Measurements from ENCODE around the gene TXLNG.
"Not testable (repeated sequence)": the region's sequence is repeated elsewhere in the genome, so short reads cannot be mapped to it uniquely, and the experiment has no call there.

TXLNG gene

DNA sequence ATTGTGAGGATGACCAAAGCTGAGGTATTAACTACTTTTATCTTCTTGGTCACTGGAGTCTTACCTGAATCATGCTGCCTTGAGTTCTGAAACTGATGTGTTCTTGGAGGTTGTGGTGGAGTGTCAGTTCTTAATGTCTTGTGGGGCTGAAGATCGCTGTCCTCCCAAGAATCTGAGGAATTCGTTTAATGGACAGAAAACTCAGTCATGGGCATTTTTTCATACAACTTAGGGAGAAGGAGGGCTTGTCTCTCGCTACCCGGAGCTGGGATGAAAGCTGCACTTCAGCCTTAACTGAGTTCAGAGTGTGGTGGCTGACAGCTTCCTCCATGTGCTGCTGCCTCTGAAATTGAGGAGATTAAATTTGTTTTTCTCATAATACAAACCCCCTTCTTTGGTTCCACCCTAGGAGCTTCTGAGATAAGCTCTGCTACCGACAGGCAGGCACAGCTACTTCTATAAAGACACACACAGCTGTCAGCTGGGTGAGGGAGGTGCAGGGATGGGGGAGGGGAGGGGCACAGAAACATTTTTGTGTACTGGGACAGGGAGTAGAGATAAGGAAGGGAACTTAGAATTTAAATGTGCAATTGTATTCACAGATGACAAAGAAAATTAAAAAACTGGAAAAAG is 53.1 kb downstream of the TXLNG start:
- no peak for DNase-seq (ENCODE audit: low spot score)

DNA sequence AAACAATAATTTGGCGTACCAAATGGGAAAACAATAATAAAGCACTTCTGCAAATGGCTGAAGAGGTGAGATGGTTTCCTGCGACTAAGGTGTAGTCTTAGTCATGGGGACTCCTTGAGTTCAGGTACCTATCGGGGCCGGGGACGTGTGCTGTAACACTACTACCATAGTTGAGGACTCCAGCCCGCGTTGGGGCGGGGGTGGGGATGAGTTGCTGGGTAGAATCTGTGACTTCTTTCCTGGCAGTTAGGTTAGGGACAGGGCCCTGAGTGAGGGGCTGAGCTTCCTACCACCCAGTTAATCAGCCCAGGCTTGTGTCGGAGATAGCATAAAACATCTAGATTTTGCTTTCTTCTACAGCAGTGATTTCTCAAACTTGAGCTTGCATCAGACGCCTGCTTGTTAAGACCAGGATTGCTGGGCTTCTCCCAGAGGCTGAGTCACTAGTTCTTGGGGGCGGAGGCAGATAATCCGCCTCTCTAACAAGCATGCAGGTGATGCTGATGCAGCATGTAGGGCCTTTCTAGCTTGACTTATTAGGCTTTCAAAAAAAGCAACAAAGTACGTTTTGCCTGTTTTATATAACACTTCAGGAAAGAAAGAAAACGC is 53.7 kb downstream of the TXLNG start:
- peak; percentile 53 for DNase-seq (ENCODE audit: low spot score)

DNA sequence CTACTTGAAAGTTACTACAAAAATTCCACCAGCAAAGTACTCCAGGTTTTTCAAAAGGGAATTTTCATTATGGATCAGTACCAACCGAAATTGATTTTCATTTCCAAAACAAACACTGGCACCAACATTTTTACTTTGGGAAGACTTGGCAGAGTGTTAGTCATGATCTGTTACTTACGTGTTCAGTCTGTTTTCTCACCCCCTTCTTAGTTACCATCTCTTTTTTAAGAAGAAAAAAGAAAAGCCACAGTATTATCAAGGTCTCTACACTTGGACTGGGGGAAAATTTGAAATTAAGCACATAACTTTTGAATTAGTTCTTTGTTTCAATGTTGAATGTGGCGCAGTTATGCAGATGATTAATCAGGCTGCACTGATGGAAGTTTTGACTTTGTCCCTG is 56.4 kb downstream of the TXLNG start:
- DNase-seq (ENCODE audit: low spot score): no peak

DNA sequence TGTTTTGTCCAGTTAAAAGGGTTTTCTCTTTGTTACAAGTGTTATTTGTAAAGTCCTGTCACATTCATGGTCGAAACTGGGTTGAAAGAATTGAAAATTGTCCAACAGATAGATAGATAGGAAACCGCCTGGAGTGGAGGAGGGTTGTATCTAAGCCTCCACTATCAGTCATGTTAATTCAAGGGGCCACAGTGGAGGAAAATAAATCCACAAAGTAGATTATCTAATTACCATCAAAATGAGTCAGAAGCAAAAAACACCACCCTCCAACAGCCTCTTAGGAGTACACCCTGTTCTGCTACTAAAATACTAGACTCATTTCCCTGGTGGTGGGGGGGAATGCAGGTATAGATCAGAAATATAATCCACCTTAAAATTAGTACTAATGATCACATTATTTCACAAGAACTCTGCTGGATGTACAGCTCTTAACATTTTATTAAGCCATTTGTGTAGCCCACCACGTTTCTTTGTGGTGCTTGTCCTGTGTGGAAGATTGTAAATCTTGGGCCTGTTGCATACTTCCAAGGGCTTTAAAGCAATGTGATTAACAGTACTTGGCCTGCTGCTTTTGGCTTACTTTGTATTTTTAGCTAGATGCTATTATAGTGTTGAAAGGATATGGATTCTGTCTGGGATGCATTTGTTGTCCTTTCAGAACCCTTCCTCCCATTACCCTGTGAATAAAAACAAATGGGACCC is 57.1 kb downstream of the TXLNG start:
- no peak for DNase-seq (ENCODE audit: low spot score)

DNA sequence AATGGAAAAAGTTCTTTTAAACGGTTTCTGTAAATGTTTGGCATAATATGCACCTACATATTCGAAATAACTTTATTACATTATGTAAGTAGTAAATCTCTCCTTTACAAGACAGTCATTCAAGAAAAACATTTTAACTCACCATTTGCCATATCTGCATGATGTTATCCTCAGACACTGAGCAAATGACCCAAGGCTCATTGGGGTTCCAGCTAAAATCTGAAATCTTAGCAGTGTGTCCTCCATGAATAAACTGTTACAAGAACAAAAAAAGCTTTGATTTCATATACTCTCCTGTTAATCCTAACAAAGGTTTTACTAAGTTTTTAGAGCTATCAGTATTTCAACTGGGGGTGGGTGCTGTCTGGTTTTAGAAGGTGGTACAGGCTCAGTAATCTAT is 59.4 kb downstream of the TXLNG start:
- no peak for DNase-seq (ENCODE audit: low spot score)

DNA sequence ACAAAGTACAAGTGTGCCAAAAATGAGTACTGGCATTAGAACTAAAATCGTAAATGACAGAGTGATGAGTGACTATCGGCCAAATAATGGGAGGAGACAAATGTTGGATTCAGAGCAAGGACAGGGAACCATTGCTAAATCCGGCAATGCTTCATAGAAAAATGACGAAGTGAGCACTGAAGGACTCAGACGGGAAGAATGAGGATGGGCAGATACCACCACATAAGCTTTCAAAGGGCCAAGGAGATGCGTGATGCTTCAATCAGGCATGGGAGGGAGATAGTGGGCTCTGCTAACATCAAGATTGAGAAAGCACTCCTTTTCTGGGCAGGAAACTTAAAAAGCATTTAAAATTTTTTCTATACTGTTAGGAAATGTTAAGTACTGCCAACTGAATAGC is 62.3 kb downstream of the TXLNG start:
- no peak for DNase-seq (ENCODE audit: low spot score)

DNA sequence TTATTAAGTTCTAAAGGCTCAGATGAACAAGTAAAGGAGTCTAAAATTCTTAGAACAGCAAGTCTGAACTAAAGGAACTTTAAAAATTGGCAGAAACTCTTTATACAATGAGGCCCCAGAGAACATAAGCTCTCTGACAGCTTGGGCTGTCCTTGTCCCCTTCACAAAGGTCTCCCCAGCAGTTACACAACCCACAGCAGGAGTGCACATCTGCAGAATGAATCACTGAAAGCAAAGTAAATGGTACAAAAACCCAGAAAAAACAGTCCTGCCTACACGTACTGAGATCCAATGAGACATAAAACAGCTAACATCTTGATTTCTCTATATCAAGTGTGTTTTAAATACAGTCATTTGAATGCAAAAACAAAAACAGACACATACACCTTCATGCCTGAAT is 65.2 kb downstream of the TXLNG start:
- no peak for DNase-seq (ENCODE audit: low spot score)

DNA sequence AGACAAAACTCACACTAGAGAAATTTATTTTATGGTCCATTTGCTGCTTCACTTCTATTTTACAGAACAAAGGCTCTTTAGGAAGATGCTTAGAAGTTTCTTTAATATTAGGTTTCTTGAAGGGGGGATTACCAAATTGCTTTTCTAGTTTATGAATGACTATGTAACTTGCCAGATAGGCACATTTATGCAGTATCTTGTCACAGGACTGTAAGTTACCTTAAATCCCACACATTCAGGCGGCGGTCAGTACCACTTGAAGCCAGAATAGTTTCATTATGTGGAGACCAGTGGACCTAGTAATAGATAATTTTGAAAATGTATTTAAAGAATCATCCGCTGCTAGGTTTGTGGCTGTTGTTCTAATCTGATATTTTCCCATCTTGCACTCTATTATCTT is 65.6 kb downstream of the TXLNG start:
- no peak for DNase-seq (ENCODE audit: low spot score)

DNA sequence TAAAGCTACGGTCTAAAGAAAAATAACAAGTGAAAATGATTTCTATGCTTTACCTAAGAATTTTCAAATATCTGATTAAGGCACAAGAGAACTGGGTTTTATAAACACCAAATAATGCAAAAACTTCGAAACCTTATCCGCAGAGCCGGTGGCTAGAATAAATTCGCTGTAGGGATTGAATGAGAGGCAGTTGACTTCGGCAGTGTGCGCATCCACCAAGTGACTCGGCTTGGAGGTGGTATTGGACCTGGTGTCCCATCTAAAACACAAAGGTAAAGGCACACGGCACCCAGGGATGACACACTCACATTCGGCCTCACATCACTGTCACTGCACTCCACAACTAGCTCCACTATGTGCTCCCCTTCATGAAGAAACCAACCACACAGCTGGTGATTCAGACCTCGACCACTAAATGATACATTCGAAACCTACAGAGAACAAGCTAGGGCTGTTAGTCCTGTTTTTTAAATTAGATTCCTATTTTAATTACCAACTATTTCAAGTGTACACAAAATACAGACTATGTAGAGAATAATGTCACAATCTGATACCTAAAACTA is 66.4 kb downstream of the TXLNG start:
- DNase-seq (ENCODE audit: low spot score): no peak

DNA sequence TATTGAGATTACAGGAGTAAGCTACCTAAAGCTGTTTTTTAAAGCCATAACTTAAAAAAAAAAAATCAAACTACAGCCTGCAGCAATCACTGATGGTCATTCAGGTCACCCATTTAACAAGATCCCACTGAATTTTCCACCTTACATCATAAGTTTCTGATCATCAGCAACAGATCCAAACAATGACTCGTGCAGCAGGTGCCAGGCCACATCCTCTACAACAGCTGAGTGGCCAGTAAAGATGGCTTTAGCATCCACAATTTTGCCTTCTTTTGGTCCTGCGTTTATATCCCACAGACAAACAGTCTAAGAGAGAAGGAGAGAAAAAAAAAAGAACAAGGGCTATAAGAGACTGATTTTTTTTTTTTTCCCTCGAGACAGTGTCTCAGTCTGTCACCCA is 67.3 kb downstream of the TXLNG start:
- DNase-seq (ENCODE audit: low spot score): no peak

DNA sequence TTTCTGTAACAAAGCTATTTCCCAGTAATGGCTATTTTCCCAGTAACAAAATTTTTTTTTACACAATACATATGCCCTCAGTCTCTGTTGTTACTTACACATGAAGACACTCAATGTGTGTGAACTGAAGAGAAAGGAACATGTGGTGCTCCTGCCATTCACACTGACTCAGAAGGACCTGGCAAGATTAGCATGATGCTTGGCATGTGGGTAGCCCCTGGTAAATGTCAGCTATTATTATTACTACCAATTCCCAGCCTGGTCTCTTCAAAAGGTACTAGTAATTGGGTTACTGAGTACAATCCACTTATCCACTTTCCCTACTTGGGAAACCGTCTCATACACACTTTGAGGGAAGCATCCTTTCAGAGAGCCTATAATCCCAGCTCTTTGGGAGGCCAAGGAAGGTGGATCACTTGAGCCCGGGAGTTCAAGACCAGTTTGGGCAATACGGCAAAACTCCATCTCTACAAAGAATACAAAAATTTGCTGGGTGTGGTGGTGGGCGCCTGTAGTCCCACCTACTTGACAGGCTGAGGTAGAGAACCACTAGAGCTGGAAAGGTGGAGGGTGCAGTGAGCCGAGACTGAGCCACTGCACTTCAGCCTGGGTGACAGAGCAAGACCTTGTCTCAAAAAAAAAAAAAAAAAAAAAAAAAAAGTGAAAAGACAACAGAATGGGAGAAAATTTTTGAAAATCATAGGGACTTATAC is 69.3 kb downstream of the TXLNG start:
- no peak for DNase-seq (ENCODE audit: low spot score)

DNA sequence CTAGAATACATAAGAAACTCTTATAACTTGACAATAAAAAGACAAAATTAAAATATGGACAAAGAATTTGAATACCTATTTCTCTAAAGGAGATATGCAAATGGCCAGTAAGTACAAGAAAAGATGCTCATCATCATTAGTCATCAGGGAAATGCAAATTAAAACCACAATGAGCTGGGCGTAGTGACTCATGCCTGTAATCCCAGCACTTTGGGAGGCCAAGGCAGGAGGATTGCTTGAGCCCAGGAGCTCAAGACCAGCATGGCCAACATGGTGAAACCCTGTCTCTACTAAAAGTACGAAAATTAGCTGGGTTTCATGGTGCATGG is 69.8 kb downstream of the TXLNG start:
- DNase-seq (ENCODE audit: low spot score): not testable (repeated sequence)

DNA sequence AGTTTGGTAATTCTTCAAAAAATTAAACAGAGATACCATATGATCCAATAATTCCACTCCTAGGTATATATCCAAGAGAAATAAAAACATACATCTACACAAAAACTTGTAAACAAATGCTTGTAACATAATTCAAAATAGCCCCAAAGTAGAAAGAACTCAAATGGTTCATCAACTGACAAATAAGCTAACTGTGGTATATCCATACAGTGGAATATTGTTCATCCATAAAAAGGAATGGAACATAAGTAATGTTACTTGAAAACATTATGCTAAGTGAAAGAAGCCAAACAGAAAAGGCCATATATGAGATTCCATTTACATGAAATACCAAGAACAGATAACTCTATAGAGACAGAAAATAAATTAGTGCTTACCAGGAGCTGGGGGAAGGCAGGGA is 70.5 kb downstream of the TXLNG start:
- DNase-seq (ENCODE audit: low spot score): no peak

DNA sequence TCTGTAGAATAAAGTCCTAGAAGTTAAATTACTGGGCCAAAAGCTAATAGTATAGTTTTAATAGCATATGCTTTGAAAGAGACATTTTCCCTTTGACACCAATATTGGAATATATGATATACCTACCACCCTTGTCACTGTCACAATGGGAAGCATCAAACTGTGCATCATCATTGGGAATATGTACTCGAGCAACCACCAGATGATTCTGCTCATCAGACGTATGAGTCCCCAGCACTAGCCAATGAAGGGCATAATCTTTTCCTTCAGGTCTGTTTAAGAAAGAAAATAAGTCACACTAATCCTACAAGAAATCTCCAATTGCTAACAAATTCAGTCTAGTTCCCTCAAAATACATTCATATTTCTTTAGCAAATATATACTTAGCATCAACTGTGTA is 76.6 kb downstream of the TXLNG start:
- no peak for DNase-seq (ENCODE audit: low spot score)

DNA sequence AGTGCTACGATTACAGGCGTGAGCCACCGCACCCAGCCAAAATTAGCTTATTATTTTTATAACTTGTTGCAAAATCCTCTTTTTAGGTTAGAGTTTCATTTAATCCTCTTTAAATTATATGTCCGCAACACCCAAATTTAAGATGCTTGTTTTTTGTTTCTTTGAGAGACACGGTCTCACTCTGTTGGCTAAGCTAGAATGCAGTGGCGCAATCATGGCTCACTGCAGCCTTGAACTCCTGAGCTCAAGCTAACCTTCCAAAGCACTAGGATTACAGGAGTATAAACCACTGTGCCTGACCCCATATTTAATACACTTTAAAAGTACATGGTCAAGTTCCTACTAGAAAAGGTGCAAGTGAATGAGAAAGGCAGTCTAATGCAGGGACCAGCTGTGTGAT is 81.7 kb downstream of the TXLNG start:
- no peak for DNase-seq (ENCODE audit: low spot score)

DNA sequence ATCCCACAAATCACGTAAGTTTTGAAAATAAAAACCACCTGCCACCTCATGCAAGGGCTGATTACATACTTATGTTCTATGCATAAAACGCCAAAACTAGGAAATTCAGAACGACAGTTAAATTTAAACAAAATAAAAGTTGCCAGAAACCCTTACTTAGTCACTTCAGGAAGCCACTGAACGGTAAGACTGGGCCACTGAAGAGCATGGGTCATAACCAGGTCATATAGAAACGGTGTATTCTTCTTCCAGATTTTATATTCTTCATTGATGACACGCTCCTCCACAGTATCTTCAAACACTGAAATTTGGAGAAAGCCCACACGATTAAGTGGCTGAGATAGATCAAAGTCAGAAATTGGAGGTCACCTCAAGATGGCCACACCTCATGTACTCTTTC is 82.7 kb downstream of the TXLNG start:
- no peak for DNase-seq (ENCODE audit: low spot score)

DNA sequence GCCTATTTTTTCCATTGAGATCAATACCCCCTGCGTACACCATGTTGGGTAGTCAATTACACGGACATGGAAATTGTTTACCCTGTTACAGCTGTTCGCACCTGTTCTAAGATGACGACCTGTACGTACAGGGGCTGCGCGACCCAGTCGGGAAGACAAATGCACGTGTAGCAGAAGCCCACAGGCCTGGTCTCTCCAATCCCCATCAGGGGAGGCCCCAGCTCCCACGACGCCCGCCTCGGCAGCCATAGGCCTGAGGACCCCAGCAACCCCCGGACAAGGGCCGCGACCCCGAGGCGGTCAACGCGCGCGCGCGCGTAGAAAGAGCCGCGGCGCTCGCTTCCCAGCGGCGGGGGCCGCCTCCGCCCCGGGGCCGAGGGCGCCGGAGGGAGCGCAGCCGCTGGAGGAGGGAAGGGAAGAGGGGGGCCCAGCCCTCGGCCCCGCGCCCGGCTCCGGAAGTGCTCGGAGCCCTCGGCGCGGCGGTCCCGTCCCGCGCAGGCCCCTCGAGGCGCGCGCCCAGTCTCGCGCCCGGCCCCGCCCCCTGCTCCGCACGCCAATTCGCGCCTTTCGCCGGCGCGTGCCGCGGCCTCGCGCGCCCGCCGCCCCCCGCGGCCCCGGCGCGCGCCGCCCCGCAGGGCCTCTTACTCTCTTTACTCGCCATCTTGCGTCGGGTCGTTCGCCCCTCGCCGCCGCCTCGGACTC is 83.3 kb downstream of the TXLNG start:
- no peak for DNase-seq (ENCODE audit: low spot score)

DNA sequence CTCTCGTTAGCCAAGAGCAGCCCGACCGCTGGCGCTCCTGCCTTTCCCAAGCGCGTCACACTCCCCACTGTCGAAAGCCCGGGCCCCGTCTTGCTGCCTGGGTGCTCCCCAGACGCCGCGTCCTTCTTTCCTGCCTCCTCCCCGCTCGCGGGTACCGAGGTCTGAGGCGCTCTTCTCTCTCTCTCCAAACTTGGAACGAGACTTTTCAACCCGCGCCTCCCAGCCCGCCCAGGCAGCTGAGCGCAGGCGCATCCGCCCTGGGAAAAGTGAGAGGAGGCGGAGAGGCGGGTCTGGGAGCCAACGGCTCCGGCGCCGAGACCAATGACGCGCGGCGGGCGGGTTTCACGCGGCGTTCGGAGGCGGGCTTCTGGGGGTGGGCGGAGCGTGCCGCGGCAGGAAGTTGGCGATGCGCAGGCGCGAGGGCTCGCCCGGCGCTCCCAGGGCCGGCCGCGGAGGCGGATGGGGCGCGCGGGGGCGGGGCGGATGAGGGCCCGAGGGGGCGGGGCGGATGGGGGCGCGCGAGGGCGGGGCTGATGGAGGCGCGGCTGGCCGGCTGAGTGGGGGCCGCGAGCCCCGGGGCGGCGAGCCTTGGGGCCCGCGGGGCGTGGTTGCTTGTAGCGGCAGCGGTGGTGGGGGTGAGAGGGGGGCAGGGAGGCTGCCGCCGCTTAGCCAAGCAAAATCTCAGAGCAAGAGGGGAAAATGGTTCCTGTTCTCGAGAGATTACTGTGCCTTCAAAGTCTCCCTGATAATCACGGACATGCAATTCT is 84.0 kb downstream of the TXLNG start, which contains the start of gene RBBP7:
RBBP7 (minus strand) TSS at position 268 of the 767 bp plus-strand sequence. CDS start 309 bp downstream, outside the sequence.
- DNase-seq (ENCODE audit: low spot score): peak; percentile 92

DNA sequence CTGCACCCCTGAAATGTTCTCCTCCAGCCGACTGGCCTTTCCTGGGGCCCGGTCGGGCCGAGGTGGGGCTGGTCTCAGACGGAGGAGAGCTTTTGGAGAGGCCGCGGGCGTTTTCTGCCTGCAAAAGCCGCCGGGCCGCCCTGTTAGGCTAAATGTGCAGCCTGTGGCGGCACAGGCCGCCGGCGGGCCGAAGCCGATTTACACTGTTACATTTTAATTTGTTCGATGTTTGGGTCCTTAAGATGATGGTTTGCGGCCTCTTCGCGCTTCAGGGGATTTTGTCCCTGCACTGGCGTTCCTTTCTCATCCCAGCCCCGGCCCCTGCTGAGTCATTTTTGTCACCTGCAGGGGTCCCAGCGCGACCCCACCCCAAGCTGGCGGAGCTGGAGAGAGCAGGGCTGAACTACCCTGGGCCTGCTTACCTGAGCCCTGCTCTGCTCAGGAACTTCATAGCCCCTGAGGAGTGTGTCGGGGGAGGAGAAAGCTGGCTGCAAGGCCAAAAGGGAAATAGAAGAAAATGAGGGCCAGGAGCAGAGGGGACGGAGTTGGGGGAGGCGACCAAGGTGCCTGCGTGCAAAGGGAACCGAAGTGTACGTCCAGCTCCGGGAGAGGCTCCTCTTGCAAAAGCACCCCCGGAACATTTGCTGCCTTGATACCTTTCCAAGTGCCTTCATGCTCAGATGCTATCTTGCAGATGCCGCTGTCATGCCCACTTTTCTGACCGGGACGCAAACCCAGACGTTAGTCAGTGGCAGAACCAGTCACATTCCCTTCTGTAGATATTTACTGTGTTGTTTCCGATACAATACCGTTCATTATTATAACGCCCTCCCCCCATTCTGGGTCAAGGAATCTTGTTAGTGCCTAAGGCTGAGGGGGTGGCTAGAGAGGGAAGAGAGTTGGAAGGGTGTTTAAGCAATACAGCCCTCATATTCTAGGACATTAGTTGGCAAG is 84.9 kb downstream of the TXLNG start:
- peak; percentile 13 for DNase-seq (ENCODE audit: low spot score)

DNA sequence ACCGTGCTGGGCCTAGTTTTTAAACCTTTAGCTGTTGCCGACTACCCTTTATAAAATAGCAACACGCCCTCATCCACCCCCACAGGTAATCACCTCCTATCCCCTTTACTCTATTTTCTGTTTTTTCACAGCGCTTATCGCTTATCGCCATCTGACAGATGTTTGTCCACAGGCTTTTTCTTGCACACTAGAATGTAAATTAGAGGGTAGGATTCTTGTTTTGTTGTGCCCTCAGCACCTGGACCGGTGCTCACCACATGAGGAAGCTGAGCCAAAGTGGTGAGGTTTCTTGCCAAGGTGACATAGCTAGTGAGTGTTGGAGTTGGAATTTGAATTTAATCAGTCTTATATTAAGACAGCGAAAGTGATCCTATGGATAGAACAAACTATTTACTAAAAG is 86.8 kb downstream of the TXLNG start:
- no peak for DNase-seq (ENCODE audit: low spot score)
